ENCODE data around the gene EDDM13. TPM values are rescaled to one million over a fixed set of nuclear protein-coding genes. Genes with fewer than 3 reads are reported as not detected.

Gene EDDM13
- total and polyA plus RNA-seq, 10 of the 15 experiments (the other 5 are each of a cell fraction or from before 2014, with no cell fraction given) = 0.15 to 0.37 TPM; not detected in 8

DNA sequence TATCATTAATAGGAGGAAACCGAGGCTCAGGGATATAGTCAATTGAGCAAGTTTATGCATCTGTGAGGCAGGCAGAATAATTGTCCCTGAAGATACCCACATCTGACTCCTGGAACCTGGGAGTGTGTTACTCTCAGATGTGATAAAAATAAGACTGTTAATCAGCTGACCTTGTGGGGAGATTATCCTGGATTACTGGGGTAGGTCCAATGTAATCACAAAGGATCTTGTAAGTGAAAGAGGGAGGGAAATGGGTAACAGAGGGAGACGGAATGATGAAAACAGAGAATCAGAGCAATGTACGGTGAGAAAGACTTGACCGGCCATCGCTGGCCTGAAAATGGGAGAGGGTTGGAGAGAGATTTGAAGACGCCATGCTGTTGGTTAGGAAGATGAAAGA, 3.2 kb upstream of the EDDM13 start:
- H3K36me3 ChIP-seq (ENCODE audit: control insufficient read depth in 2 of 2, insufficient read depth in 2 of 2, low read length in 1 of 2) = no peaks in the 10 kb centered on the region
- TF ChIP-seq LARP7 (IDR thresholded peaks at IDR 0.05) = no peak
- TF ChIP-seq NR2F1 (conservative IDR thresholded peaks at IDR 0.05) = no peak
- no peak for TF ChIP-seq GATAD2B (conservative IDR thresholded peaks at IDR 0.05; ENCODE audit: low read depth)
- TF ChIP-seq NKRF (conservative IDR thresholded peaks at IDR 0.05) = no peak
- TF ChIP-seq TCF7 (IDR thresholded peaks at IDR 0.05; ENCODE audit: borderline replicate concordance) = no peak
- TF ChIP-seq NBN (IDR thresholded peaks at IDR 0.05) = no peak
- no peak for TF ChIP-seq SMAD1 (IDR thresholded peaks at IDR 0.05; ENCODE audit: low read depth, partially characterized antibody)
- TF ChIP-seq ATF2 (IDR thresholded peaks at IDR 0.05; ENCODE audit: low read length) = no peak
- TF ChIP-seq ZNF274 (IDR thresholded peaks at IDR 0.05; ENCODE audit: insufficient read depth, insufficient read length) = no peak
- TF ChIP-seq PML (IDR thresholded peaks at IDR 0.05; ENCODE audit: low read length) = no peak
- TF ChIP-seq CEBPB (IDR thresholded peaks at IDR 0.05; ENCODE audit: borderline replicate concordance in 1 of 2, low read depth in 2 of 2, low read length in 2 of 2) = no peak
- no peak for TF ChIP-seq NR2C1 (IDR thresholded peaks at IDR 0.05)
- TF ChIP-seq BCL11A (IDR thresholded peaks at IDR 0.05; ENCODE audit: low read depth, low read length) = no peak
- no peak for TF ChIP-seq SKIL (IDR thresholded peaks at IDR 0.05; ENCODE audit: low read depth, poor library complexity, severe bottlenecking)
- no peak for TF ChIP-seq MEF2A (IDR thresholded peaks at IDR 0.05; ENCODE audit: insufficient read depth, low read depth, low read length)
- H3K4me2 ChIP-seq (ENCODE audit: control insufficient read depth, insufficient read depth) = no peak overlapping the region
- H3K4me1 ChIP-seq (ENCODE audit: control insufficient read depth, insufficient read depth, low read length) = no peaks in the 10 kb centered on the region
- WGBS (ENCODE audit: insufficient coverage, insufficient replicate concordance, low lambda C conversion rate, missing lambda C conversion rate) = 92% methylated on average over 6 of the region's 6 CpGs
- H2AFZ ChIP-seq (ENCODE audit: control insufficient read depth, low read depth, low read length) = no peak overlapping the region
- H3K27ac ChIP-seq (ENCODE audit: control insufficient read depth, insufficient read depth) = no peak overlapping the region
- in situ Hi-C loops (cut with MboI) = no loop called here
- ChIA-PET POLR2A (no interaction called here), CTCF (interaction anchor here (4.6 kb wide), 1 partner anchor 16 kb away, joined by 24 read pairs; no protein-coding TSS in a partner anchor), SMC1A (ENCODE audit: uncharacterized antibody, unreplicated experiment) (no interaction called here), RAD21 (ENCODE audit: unreplicated experiment) (no interaction called here)
- DNase-seq (ENCODE audit: low read depth, low spot score) (no peak), FAIRE-seq (no peak), ATAC-seq (no peak)
- intact Hi-C loops (cut with micrococcal nuclease; ENCODE audit: unreplicated experiment) = no loop called here
- no peaks in the 10 kb centered on the region for H3K79me2 ChIP-seq (ENCODE audit: control insufficient read depth, insufficient read depth, low read length)
- no peaks in the 10 kb centered on the region for H3K9me3 ChIP-seq (replicated peaks; ENCODE audit: control insufficient read depth, insufficient read depth, low read length)
- H3K27me3 ChIP-seq (replicated peaks in 1 of 2; ENCODE audit: control insufficient read depth in 2 of 2, insufficient read depth in 2 of 2, low read length in 1 of 2) = no peaks in the 10 kb centered on the region
- no peak overlapping the region for H3K4me3 ChIP-seq
- no peaks in the 10 kb centered on the region for H4K20me1 ChIP-seq (ENCODE audit: control insufficient read depth, insufficient read depth)
- no TSS peak for BruUV-seq (replicated peaks)
- H3K9ac ChIP-seq (ENCODE audit: control insufficient read depth, insufficient read depth, low read length) = no peak overlapping the region
